Neural cell (in vitro differentiated cells): ENCODE results near the gene APBB2.

Experiments
- EP300 ChIP-seq: fragments of 450-650 bp; conservative IDR thresholded peaks from 2 replicates; pipeline ENCODE4 v1.6.1; 2014; ENCODE audit warnings: antibody characterized with exemption, mild to moderate bottlenecking, moderate library complexity; ENCODE audit not compliant: poor library complexity, severe bottlenecking
- EZH2 ChIP-seq: fragments of 200-600, 300-800 bp; shearing (Covaris generic), sonication (generic); IDR thresholded peaks from 2 replicates; pipeline ENCODE4 v1.6.1; 2014; ENCODE audit warnings: antibody characterized with exemption, low read length, borderline replicate concordance, mild to moderate bottlenecking; ENCODE audit not compliant: insufficient read depth, poor library complexity, severe bottlenecking
- MXI1 ChIP-seq: fragments of 450-650 bp; conservative IDR thresholded peaks from 2 replicates; pipeline ENCODE4 v1.6.1; 2014; ENCODE audit warnings: antibody characterized with exemption, mild to moderate bottlenecking; ENCODE audit not compliant: poor library complexity, severe bottlenecking
- TF ChIP-seq, protein P1 (sequence below): fragments of 450-650 bp; IDR thresholded peaks from 2 replicates; pipeline ENCODE4 v1.5.1; 2014; ENCODE audit warnings: antibody characterized with exemption, mild to moderate bottlenecking, moderate library complexity; ENCODE audit not compliant: poor library complexity, severe bottlenecking
- TF ChIP-seq, protein P2 (sequence below): IDR thresholded peaks from 2 replicates; pipeline ENCODE4 v1.6.1; 2012; ENCODE audit warnings: borderline replicate concordance

DNA sequence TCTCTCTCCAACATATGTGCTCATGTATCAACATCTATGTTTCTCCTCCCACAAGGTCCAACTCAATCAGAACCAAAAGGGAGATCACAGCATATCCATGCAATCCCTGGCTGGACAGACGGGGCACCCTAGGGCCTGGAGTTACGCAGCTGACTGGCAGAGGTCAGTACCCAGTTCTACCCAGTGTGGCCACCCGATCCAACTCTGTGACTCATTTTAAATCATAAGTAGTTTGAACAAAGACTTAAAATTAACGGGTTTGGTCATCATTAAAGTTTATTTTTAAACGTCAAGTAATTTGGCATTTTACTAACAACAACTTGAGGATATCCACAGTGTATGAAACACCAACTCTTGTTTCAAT is 59.5 kb downstream of the APBB2 start:
- TF ChIP-seq, protein P1, sequence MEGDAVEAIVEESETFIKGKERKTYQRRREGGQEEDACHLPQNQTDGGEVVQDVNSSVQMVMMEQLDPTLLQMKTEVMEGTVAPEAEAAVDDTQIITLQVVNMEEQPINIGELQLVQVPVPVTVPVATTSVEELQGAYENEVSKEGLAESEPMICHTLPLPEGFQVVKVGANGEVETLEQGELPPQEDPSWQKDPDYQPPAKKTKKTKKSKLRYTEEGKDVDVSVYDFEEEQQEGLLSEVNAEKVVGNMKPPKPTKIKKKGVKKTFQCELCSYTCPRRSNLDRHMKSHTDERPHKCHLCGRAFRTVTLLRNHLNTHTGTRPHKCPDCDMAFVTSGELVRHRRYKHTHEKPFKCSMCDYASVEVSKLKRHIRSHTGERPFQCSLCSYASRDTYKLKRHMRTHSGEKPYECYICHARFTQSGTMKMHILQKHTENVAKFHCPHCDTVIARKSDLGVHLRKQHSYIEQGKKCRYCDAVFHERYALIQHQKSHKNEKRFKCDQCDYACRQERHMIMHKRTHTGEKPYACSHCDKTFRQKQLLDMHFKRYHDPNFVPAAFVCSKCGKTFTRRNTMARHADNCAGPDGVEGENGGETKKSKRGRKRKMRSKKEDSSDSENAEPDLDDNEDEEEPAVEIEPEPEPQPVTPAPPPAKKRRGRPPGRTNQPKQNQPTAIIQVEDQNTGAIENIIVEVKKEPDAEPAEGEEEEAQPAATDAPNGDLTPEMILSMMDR = no peak
- TF ChIP-seq, protein P2, sequence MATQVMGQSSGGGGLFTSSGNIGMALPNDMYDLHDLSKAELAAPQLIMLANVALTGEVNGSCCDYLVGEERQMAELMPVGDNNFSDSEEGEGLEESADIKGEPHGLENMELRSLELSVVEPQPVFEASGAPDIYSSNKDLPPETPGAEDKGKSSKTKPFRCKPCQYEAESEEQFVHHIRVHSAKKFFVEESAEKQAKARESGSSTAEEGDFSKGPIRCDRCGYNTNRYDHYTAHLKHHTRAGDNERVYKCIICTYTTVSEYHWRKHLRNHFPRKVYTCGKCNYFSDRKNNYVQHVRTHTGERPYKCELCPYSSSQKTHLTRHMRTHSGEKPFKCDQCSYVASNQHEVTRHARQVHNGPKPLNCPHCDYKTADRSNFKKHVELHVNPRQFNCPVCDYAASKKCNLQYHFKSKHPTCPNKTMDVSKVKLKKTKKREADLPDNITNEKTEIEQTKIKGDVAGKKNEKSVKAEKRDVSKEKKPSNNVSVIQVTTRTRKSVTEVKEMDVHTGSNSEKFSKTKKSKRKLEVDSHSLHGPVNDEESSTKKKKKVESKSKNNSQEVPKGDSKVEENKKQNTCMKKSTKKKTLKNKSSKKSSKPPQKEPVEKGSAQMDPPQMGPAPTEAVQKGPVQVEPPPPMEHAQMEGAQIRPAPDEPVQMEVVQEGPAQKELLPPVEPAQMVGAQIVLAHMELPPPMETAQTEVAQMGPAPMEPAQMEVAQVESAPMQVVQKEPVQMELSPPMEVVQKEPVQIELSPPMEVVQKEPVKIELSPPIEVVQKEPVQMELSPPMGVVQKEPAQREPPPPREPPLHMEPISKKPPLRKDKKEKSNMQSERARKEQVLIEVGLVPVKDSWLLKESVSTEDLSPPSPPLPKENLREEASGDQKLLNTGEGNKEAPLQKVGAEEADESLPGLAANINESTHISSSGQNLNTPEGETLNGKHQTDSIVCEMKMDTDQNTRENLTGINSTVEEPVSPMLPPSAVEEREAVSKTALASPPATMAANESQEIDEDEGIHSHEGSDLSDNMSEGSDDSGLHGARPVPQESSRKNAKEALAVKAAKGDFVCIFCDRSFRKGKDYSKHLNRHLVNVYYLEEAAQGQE = no peak
- TF ChIP-seq EZH2 (no peak), MXI1 (no peak), EP300 (no peak)
